Activated gamma-delta T cell treated with Interleukin-2 at 50 U/mL for 16 hours (primary cell): ENCODE measurements around the gene HLF.

ENCODE experiments used
- DNase-seq: peaks from one replicate; pipeline ENCODE4 v3.0.0-alpha.2; 2020

Gene HLF

GRCh38 chr17:55334285-55334684, 69.5 kb downstream of the HLF start:
- no peak for DNase-seq

GRCh38 chr17:55334881-55335540, 70.3 kb downstream of the HLF start:
- no peak for DNase-seq

DNA sequence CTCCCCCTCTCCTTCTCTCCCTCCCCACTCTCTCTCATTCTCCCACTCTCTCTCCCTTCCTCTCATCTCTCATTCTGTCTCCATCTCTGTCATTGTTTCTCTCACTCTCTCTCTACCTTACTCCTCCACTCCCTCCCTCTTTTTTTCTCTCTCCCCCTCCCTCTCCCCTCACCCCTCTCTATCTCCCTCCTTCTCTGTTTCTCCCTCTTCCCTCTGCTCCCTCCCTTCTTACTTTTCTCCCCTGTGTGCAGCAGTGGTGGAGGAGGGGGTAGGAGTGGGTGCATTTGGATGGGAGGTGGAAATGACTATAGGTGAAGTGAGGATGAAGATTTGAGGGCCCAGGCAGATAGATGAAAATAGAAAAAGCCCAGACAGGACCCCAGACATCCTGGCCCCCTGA, 70.9 kb downstream of the HLF start:
- DNase-seq, result no peak

DNA sequence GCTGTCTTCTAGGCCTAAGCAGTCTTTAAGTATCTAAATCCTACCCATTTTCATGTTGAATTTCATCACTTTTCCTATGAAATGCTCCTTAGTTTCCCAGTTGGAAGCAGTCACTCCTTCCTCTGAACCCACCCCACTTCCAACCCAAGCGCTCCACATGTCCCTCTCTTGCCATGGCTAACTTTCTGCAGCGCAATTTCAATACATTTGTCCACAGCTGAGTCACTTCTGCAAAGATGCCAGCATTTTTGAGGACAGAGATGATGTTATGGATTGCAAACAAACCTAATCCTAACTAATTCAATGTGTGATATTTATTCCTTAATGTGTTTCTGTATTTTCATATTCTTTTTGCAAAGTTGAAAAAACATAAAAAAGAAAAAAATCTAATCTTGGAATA, 71.7 kb downstream of the HLF start:
- DNase-seq, result no peak

- DNase-seq, result no peak
Measured at GRCh38 chr17:55340176-55340575, 75.4 kb downstream of the HLF start.

DNA sequence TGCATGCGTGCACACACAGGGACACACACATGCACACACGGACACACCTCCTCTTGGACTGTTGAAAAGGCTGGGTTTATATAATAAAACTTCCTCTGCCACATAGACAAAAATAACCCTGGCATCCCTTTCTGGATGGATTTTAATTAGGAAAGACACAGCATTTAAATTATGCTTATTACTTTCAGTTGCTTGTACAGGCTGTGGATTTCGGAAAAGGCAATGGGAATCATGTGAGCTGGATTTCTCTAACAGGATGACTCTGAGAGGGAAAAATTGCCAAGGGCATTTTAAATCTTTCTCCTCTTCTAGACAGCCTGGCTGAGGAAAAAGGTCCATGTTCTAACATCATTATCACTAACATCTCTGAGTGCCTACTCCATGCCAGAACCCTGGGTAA, 75.9 kb downstream of the HLF start:
- DNase-seq, result no peak

DNA sequence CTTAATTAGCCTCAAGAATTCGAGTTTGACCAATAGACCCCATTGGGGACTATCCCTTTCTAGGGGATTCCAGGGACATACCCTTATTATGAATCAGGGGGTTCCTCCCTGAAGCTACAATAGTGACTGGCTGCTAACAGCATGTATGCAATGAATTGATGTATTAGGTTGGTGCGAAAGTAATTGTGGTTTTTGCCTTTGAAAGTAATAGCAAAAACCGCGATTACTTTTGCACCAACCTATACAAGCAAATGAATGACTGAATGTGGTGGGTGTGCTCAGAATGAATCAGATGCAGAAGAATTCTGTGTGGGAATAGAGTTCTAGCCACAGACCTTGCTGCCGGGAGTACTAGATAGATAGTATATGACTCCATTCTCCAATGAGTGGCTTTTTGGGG, 76.7 kb downstream of the HLF start:
- no peak for DNase-seq

GRCh38 chr17:55342800-55343585, 78.2 kb downstream of the HLF start:
- no peak for DNase-seq

- no peak for DNase-seq
Measured at GRCh38 chr17:55343900-55344513, 79.2 kb downstream of the HLF start.

GRCh38 chr17:55344514-55344997, 79.8 kb downstream of the HLF start:
- no peak for DNase-seq

DNA sequence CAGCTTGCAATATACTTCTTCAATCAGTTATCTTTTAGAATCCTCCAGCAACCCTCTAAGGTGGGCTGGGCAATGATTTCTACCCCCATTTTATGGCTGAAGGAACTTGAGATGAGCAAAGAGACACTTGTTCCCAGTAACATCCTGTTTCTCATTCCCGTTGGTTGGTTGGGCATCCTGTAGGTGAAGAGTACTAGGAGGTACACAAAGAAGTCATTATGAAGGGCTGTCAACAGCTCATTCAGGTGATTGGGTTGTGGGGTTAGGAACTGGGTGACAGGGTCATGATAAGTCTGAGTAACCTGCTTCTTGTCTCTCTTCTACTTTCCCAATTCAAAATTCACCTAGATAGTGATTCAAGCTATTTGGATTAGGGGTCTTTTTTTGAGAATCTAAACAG, 80.4 kb downstream of the HLF start:
- no peak for DNase-seq

GRCh38 chr17:55346658-55347057, 81.9 kb downstream of the HLF start:
- DNase-seq, result no peak

DNA sequence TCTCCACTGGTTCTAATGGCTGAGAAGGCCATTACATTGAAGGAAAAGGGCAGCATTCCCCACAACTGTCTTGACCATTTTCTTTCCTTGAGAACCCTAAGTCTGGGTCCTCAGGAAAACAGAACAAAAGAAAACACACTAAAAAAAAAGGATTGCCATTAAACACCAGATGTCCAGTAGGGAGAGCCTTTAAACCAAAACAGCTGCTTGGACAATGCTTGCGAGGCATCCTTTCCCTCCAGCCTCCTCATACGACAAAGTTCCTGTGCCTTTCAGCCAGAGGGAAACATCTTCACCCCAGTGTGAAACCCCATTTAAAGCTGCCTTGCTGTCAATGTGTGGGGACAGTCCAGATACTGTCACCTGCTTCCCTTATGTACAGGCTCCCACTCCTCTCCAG, 82.6 kb downstream of the HLF start:
- no peak for DNase-seq

DNA sequence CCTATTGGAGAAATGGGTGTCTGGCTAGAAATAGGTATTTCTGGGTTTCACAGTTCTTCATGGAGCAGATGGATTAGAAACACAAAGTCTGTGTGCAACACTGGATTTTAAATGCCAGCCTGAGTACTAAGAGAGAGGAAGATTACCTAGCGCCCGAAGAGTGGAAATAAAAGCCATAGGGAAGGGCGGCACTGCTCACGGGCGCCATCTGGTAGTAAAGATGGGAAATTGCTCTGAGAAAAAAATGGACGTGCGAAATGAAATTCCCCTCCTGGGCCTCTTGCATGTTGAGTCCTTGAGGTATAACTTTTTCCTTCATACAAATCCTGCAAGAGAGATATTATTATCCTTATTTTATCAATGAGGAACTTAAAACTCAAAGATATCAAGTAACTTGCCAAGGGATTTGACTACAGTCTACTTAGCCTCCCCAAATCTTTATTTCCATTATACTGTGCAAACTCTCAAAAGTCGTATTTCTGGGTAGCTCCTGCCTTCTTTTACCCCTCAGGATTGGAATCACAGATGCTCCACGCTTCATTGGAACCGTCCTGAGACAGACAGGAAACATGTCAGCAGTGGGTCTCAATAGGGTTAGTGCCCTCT, 84.1 kb downstream of the HLF start:
- peak; percentile 17 for DNase-seq

GRCh38 chr17:55350825-55351205, 86.1 kb downstream of the HLF start:
- DNase-seq, result no peak

GRCh38 chr17:55351226-55351625, 86.5 kb downstream of the HLF start:
- no peak for DNase-seq

- DNase-seq, result no peak
Measured at GRCh38 chr17:55354010-55354409, 89.2 kb downstream of the HLF start.

DNA sequence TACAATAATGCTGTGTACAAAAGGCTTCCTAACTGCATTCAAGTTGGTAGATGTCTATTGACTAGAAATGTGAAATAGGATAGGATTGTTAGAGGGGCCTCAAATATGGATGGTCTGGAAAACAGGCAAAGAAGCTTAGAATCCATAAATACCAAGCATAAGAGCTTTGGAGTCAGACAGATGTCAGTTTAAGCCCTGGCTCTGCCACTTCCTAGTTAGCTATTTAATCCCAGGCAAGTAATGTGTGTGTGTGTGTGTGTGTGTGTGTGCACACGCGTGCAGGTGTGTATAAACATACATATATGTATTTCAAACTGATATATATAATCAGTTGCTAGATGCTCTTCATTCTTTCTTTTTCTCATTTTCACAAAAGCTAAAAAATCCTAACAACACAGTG, 90.2 kb downstream of the HLF start:
- no peak for DNase-seq

DNA sequence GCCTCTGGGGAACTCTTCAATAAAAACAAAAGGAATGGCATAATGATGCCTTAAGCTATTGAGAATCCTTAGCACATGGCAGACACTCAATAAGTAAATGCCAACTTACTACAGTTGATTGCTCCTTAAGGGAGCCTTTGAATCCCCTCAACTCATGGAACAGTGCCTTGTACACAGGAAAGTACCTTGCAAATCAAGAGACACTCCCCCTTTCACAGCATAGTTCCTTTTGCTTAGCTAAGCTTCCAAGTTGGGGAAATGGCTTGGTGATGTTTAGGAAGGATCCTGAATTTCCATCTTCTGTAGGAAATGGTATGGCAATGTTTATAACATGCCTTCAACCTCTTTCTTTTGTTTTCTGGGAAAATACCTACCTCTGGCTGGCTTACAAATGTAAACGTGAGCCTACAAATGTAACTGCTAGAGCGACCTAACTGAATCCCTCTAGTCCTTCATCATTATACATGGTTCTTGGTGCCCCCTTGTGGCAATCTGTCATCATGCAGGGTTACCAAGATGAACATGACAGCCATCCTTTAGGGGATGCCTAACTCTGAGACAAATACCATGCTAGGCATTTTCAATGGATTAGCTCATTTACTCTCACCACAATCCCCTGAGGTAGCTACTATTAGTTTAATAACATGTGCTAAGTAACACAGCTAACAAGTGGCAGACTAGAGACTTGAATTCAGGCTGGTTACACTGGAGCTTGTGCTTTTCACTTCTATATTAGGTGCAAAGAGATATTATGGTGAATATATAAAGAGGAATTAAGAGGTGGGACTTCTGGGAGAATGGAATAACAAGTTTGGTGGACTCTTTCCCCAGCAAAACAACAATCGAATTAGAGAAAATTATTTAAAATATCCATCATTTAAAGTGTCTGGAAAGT, 91.9 kb downstream of the HLF start:
- DNase-seq, result peak; percentile 62

DNA sequence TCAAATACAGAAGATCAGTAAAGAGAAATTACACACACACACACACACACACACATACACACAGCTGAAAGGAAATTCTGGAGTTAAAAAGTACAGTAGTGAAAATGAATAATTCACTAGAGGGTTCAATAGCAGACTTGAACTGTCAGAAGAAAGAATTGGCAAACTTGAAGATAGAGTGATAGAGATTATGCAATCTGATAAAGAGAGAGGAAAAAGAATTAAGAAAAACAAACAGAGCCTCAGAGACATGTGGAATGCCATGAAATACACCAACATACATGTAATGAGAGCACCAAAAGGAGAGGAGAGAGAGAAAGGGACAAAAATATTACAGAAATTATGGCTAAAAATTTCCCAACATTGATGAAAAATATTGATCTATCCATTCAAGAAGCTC, 96.2 kb downstream of the HLF start:
- DNase-seq, result no peak

DNA sequence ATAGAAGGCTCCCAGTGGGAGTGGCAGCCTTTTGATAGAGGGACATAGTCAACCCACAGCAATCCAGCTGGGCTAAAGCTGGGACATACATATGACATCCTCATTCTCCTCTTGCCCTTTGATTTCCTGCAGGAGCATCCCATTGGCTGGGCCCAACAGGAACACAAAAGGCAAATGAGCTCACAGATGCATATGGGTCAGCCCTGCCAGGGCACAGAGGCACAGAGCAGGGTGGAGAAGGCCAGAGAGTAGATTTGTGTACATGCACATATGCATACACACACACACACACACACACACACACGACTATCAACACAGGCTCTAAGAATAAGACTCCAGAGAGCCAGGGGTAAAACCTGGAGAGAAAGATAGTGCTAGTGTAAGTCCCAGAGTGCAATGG, 98.3 kb downstream of the HLF start:
- DNase-seq, result no peak

- no peak for DNase-seq
Measured at GRCh38 chr17:55366020-55366481, 101.3 kb downstream of the HLF start.

DNA sequence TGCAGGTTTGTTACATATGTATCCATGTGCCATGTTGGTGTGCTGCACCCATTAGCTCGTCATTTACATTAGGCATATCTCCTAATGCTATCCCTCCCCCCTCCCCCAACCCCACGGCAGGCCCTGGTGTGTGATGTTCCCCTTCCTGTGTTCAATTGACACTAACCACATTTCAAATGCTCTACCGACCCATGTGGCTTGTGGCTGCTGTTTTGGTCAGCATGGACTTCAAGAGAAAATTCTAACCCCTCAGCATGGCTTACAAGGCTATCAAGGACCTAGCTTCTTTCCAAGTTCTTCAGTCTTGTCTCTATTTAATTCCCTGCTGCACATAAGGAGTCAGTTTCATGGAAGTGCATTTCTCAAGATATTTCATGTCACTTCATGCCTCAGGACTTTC, 103.9 kb downstream of the HLF start:
- DNase-seq, result no peak
